ENCODE measurements around the gene PIGR.

PIGR gene

GRCh38 chr1:206972728-206973127 lies 26.5 kb upstream of the PIGR start:
- Histone ChIP-seq H3K27me3 (ENCODE audit: control insufficient read depth, insufficient read depth, low read length) (no peaks in the 10 kb centered on the region), H3K4me3 (ENCODE audit: low read depth, low read length) (no peak overlapping the region), H3K9ac (ENCODE audit: low read depth, low read length) (no peak overlapping the region), H3K9me3 (ENCODE audit: control insufficient read depth, insufficient read depth, low read length) (no peaks in the 10 kb centered on the region), H3K27ac (ENCODE audit: low read depth, low read length) (no peak overlapping the region), H3K4me1 (ENCODE audit: control insufficient read depth, insufficient read depth, low read length) (no peaks in the 10 kb centered on the region), H3K36me3 (ENCODE audit: control insufficient read depth, insufficient read depth, low read length) (no peaks in the 10 kb centered on the region)

DNA sequence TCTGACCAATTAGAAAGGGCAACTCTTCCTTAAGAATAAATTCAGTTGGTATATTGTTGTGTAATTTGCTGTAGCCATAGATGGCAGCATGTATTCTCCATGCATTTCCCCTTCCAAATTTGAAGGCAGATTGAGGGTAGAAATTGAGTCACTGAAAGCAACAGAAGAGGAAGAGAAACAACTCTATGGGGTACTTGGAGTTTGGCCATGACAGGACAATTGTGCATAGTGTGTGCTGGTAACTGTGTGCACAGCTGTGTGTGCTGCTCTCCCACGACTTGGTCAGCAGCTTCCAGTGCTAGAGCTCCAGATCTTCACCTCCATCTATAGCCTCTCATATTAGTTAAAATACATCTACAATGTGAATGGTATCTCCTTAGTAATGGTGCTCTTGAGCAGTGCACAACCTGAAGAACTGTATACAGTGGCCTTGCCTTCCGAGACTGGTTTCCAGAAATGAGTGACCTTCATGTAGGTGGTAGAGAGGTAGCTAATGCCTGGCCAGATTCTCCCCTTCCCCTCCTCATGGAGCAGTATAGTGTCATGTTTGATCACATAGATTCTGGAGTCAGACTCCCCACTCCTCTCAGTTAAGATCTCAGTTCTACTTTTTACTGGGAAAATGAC lies 24.9 kb upstream of the PIGR start:
- H3K27ac ChIP-seq (ENCODE audit: low read depth, low read length): no peak overlapping the region
- H3K27me3 ChIP-seq (ENCODE audit: control insufficient read depth, insufficient read depth, low read length): no peaks in the 10 kb centered on the region
- H3K4me1 ChIP-seq (ENCODE audit: control insufficient read depth, insufficient read depth, low read length): no peaks in the 10 kb centered on the region
- no peak overlapping the region for H3K4me3 ChIP-seq (ENCODE audit: low read depth, low read length)
- no peaks in the 10 kb centered on the region for H3K9me3 ChIP-seq (ENCODE audit: control insufficient read depth, insufficient read depth, low read length)
- H3K9ac ChIP-seq (ENCODE audit: low read depth, low read length): no peak overlapping the region
- H3K36me3 ChIP-seq (ENCODE audit: control insufficient read depth, insufficient read depth, low read length): no peaks in the 10 kb centered on the region

- H3K4me3 ChIP-seq (ENCODE audit: low read depth, low read length): no peak within 1 kb of the TSS
- no peaks in the 10 kb centered on the region for H3K4me1 ChIP-seq (ENCODE audit: control insufficient read depth, insufficient read depth, low read length)
- no peak within 1 kb of the TSS for H3K27ac ChIP-seq (ENCODE audit: low read depth, low read length)
- no peaks in the 10 kb centered on the region for H3K36me3 ChIP-seq (ENCODE audit: control insufficient read depth, insufficient read depth, low read length)
- no peak within 1 kb of the TSS for H3K9ac ChIP-seq (ENCODE audit: low read depth, low read length)
- H3K9me3 ChIP-seq (ENCODE audit: control insufficient read depth, insufficient read depth, low read length): no peaks in the 10 kb centered on the region
- no peaks in the 10 kb centered on the region for H3K27me3 ChIP-seq (ENCODE audit: control insufficient read depth, insufficient read depth, low read length)
Observed at GRCh38 chr1:206970446-206970845, 24.2 kb upstream of the PIGR start, which contains the start of gene FCAMR. Gene FCAMR, minus strand, starts transcription at chr1:206970460. Its CDS starts 335 bp downstream, at chr1:206970125.

DNA sequence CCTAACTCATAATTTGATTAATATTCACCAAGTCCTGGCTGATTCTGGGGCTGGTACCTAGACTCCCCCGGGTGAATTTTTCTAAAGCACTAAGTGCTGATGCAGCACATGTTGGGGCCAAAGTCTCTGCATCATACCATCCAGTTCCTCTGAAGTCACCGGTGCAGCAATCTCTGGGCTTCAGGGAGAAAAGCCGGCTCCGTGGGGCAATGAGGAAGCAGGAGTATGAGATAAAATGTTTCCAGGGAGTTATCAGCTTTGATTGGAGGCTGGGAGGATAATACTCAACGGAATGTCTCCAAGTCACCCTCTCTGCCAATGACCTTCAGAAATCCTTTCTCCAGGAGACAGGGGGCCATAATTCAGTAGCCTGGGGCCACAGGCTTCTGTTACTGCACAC lies 22.8 kb upstream of the PIGR start:
- Histone ChIP-seq H3K27me3 (ENCODE audit: control insufficient read depth, insufficient read depth, low read length) (no peaks in the 10 kb centered on the region), H3K27ac (ENCODE audit: low read depth, low read length) (no peak overlapping the region), H3K9me3 (ENCODE audit: control insufficient read depth, insufficient read depth, low read length) (no peaks in the 10 kb centered on the region), H3K9ac (ENCODE audit: low read depth, low read length) (no peak overlapping the region), H3K4me3 (ENCODE audit: low read depth, low read length) (no peak overlapping the region), H3K4me1 (ENCODE audit: control insufficient read depth, insufficient read depth, low read length) (no peaks in the 10 kb centered on the region), H3K36me3 (ENCODE audit: control insufficient read depth, insufficient read depth, low read length) (no peaks in the 10 kb centered on the region)

DNA sequence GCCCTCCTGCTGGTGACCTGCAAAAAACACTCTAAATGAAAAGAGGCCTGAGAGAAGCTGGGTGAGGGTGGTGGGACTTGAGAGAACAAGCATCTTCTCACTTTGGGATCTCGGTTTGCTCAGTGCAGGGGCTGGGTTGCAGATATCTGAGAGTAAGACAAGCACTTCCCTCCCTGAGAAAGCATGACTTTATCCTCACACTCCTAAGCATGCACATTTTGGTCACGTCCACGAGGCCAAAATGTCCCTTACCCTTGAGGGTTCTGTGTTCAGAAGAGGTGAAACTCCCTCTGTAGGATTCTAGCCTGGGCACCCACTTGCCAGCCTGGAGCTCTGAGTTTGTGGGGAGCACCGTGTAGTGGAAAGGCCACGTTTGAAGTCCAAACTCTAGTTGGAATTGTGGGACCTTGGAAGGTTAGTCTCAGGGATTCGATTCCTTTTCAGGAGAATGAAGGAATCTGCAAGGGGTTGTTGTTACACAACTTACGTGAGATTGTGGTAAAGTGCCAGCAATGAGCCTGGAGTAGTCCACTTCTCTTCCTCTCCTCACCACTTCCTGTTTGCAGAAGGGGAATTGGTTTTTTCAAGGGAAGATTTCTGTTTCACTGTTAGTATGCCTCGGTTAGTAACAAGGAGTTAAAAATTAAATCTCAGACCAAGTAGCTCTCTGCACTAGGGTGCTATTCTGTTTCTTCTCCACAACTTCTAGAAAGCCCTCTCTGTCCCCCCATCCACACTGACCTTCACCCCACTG lies 21.0 kb upstream of the PIGR start:
- H3K4me3 ChIP-seq (ENCODE audit: low read depth, low read length): no peak overlapping the region
- no peaks in the 10 kb centered on the region for H3K27me3 ChIP-seq (ENCODE audit: control insufficient read depth, insufficient read depth, low read length)
- no peak overlapping the region for H3K9ac ChIP-seq (ENCODE audit: low read depth, low read length)
- no peaks in the 10 kb centered on the region for H3K4me1 ChIP-seq (ENCODE audit: control insufficient read depth, insufficient read depth, low read length)
- no peak overlapping the region for H3K27ac ChIP-seq (ENCODE audit: low read depth, low read length)
- no peaks in the 10 kb centered on the region for H3K9me3 ChIP-seq (ENCODE audit: control insufficient read depth, insufficient read depth, low read length)
- no peaks in the 10 kb centered on the region for H3K36me3 ChIP-seq (ENCODE audit: control insufficient read depth, insufficient read depth, low read length)

GRCh38 chr1:206965781-206966180 lies 19.5 kb upstream of the PIGR start:
- no peak overlapping the region for H3K4me3 ChIP-seq (ENCODE audit: low read depth, low read length)
- no peak overlapping the region for H3K27ac ChIP-seq (ENCODE audit: low read depth, low read length)
- no peaks in the 10 kb centered on the region for H3K9me3 ChIP-seq (ENCODE audit: control insufficient read depth, insufficient read depth, low read length)
- H3K36me3 ChIP-seq (ENCODE audit: control insufficient read depth, insufficient read depth, low read length): no peaks in the 10 kb centered on the region
- H3K27me3 ChIP-seq (ENCODE audit: control insufficient read depth, insufficient read depth, low read length): no peaks in the 10 kb centered on the region
- no peaks in the 10 kb centered on the region for H3K4me1 ChIP-seq (ENCODE audit: control insufficient read depth, insufficient read depth, low read length)
- H3K9ac ChIP-seq (ENCODE audit: low read depth, low read length): no peak overlapping the region

DNA sequence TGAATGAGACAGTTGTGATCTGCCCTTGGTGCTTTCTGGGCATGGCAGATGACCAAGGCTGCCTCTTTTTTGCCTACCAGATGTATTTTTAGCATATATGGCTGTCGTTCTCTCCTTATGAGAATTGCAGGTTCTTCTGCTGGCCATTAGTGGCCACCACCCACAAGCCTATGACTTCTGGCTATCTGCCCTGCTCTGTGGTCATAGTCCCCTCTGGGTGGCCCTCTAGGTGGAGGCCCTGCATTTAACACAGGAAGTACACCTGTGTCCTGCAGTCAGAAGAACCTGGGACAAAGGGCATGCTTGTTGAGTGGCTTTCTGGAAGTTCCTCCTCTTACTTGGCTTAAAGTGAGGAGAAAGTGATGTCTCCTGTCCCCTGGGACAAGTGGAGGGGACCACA lies 17.5 kb upstream of the PIGR start:
- no peak overlapping the region for H3K9ac ChIP-seq (ENCODE audit: low read depth, low read length)
- no peaks in the 10 kb centered on the region for H3K27me3 ChIP-seq (ENCODE audit: control insufficient read depth, insufficient read depth, low read length)
- H3K36me3 ChIP-seq (ENCODE audit: control insufficient read depth, insufficient read depth, low read length): no peaks in the 10 kb centered on the region
- no peak overlapping the region for H3K4me3 ChIP-seq (ENCODE audit: low read depth, low read length)
- no peaks in the 10 kb centered on the region for H3K9me3 ChIP-seq (ENCODE audit: control insufficient read depth, insufficient read depth, low read length)
- H3K4me1 ChIP-seq (ENCODE audit: control insufficient read depth, insufficient read depth, low read length): no peaks in the 10 kb centered on the region
- no peak overlapping the region for H3K27ac ChIP-seq (ENCODE audit: low read depth, low read length)

DNA sequence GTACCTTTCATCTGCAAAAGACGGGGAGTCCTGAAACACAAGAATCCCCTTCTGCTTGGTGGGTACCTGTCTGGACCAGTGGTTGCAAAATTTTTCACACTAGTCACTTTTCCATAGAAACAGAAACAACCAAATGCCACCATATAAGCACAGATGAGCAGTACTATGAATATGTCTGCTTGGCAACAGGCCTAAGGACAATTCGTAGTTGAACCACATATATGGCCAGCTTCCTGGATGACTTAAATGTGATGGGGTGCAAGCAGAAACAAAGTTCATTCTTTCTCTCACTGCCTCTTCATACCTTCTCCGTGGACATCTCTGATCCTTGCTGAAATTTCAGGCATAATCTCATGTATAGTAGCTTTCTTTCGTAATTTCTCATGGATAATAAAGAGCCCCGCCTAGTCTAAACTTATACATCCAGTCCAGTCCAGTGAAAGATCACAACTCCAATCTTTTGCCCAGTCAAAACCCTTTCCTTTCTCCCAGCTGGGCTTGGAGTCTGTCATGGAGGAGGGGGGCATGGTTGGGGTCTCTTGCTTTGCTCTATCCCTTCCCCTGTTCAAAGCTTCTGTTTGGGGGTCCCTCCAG lies 16.9 kb upstream of the PIGR start:
- H3K4me1 ChIP-seq (ENCODE audit: control insufficient read depth, insufficient read depth, low read length): no peaks in the 10 kb centered on the region

DNA sequence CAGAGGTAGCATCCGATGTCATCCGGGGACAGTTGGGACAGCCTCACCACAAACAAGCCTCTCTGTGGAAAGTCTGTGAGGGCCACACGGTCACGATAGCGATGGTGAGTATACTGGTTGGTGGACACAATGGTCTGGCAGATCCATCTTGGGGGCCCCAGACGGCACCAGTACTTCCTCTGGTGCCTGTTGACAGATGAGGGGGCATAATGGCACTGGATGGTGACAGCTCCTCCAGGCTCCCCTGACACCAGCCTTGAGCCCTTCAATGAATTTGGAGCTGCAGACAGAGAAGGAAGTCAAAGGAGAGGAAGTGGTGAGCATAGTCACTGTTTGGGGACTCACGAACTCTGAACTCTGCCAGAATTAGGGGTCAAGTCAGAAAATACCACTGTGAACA lies 16.0 kb upstream of the PIGR start:
- H3K9me3 ChIP-seq (ENCODE audit: control insufficient read depth, insufficient read depth, low read length): no peaks in the 10 kb centered on the region
- H3K36me3 ChIP-seq (ENCODE audit: control insufficient read depth, insufficient read depth, low read length): no peaks in the 10 kb centered on the region
- no peak overlapping the region for H3K4me3 ChIP-seq (ENCODE audit: low read depth, low read length)
- H3K27me3 ChIP-seq (ENCODE audit: control insufficient read depth, insufficient read depth, low read length): no peaks in the 10 kb centered on the region
- H3K9ac ChIP-seq (ENCODE audit: low read depth, low read length): no peak overlapping the region
- H3K4me1 ChIP-seq (ENCODE audit: control insufficient read depth, insufficient read depth, low read length): no peaks in the 10 kb centered on the region
- H3K27ac ChIP-seq (ENCODE audit: low read depth, low read length): no peak overlapping the region

More for the DNA sequence above, 16.9 kb upstream of the PIGR start:
- Histone ChIP-seq H3K27me3 (ENCODE audit: control insufficient read depth, insufficient read depth, low read length) (no peaks in the 10 kb centered on the region), H3K36me3 (ENCODE audit: control insufficient read depth, insufficient read depth, low read length) (no peaks in the 10 kb centered on the region), H3K4me3 (ENCODE audit: low read depth, low read length) (no peak overlapping the region), H3K9me3 (ENCODE audit: control insufficient read depth, insufficient read depth, low read length) (no peaks in the 10 kb centered on the region), H3K9ac (ENCODE audit: low read depth, low read length) (no peak overlapping the region), H3K27ac (ENCODE audit: low read depth, low read length) (no peak overlapping the region)

DNA sequence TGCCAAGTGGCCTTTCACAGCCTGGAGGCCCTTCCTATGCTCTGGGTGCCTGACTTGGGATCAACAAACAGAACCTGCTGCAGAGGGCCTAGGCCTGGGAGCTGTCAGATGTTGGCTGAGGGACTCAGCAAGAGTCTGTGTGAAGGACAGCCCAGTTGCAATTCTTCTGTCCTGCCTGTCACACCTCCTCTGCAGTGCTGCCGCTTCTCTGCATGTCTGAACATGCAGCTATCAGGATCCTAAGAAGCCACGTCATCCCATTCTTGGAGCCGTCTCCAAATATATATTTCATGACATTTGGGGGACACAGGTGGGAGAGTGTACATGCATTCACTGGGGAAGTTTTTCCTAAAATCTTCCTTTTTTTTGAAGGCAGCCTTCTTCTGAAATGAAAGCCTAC lies 15.4 kb upstream of the PIGR start:
- H3K9me3 ChIP-seq (ENCODE audit: control insufficient read depth, insufficient read depth, low read length): no peaks in the 10 kb centered on the region
- H3K27me3 ChIP-seq (ENCODE audit: control insufficient read depth, insufficient read depth, low read length): no peaks in the 10 kb centered on the region
- no peak overlapping the region for H3K27ac ChIP-seq (ENCODE audit: low read depth, low read length)
- no peak overlapping the region for H3K9ac ChIP-seq (ENCODE audit: low read depth, low read length)
- H3K36me3 ChIP-seq (ENCODE audit: control insufficient read depth, insufficient read depth, low read length): no peaks in the 10 kb centered on the region
- no peaks in the 10 kb centered on the region for H3K4me1 ChIP-seq (ENCODE audit: control insufficient read depth, insufficient read depth, low read length)
- H3K4me3 ChIP-seq (ENCODE audit: low read depth, low read length): no peak overlapping the region

- Histone ChIP-seq H3K27ac (ENCODE audit: low read depth, low read length) (no peak overlapping the region), H3K4me1 (ENCODE audit: control insufficient read depth, insufficient read depth, low read length) (no peaks in the 10 kb centered on the region), H3K36me3 (ENCODE audit: control insufficient read depth, insufficient read depth, low read length) (no peaks in the 10 kb centered on the region), H3K9me3 (ENCODE audit: control insufficient read depth, insufficient read depth, low read length) (no peaks in the 10 kb centered on the region), H3K4me3 (ENCODE audit: low read depth, low read length) (no peak overlapping the region), H3K27me3 (ENCODE audit: control insufficient read depth, insufficient read depth, low read length) (no peaks in the 10 kb centered on the region), H3K9ac (ENCODE audit: low read depth, low read length) (no peak overlapping the region)
Observed at GRCh38 chr1:206960676-206961386, 14.6 kb upstream of the PIGR start.
